Kidney glomerular epithelial cell (primary cell): ENCODE data around the gene TBC1D2.
"Not testable (repeated sequence)": the region's sequence is repeated elsewhere in the genome, so short reads cannot be mapped to it uniquely, and the experiment has no call there.

Experiments used
- DNase-seq: peaks from one replicate; lab custom pipeline; 2025; lab: John Stamatoyannopoulos, UW

Gene TBC1D2

DNA sequence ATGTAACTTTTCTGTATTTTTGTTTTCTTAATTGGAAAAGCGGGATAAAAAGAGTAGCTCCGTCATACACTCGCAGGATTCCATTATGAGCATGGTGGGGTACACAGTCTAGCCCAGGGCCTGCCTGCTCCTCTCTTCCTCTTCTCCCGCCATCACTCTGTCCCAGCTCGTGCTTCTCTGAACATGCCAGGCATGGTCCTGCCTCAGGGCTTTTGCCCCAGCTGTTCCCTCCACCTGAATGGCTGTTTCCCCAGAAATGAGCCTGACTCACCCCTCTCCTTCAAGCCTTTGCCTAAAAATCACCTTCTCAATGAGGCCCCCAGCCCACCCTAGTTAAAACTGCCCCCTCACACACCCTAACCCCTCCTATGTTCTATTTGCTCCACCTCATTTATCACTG, 67.5 kb downstream of the TBC1D2 start:
- no peak for DNase-seq

DNA sequence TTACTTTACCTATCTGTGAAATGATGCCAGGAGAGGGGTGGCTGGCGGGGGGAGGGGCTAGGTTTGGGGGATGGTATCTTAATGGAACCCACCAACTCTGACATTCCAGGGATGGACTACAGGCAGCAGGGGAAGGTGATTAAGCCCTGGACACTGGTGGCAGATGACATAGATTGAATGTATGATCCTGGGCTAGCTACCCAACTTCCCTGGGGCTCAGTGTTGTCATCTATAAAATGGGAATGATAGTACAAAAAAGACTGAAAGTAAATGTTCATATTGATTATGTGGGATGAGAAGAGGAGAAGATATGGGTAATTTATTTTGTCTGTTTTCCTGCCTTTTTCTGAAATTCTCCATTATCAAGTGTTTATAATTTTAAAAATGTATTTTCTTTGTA, 69.2 kb downstream of the TBC1D2 start:
- no peak for DNase-seq

DNA sequence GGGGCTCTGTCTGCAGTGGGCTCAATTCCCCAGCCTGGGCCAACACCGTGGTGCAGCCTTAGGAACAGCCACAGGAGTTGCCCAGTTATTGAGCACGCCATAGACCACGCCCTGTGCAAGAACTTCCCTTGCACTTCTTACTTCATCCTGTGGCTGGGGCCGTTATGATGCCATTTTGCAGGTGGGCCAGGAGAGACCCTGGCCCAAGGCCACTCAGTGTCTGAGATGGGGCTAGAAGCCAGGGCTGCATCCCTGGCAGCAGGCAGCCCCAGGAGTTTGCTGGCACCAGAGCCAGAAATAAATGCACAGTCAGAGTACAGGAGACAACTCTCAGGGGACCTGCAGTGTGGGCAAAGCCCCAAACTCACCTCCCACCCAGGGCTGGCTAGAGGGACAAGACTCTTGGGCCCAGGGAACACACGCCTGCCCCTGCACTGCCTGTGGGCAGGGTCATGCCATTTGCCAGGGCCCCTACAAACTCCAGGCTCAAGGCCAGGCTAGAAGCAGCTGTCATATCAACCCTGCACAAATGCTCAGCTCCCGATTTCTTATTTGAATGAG, 69.8 kb downstream of the TBC1D2 start:
- no peak for DNase-seq

DNA sequence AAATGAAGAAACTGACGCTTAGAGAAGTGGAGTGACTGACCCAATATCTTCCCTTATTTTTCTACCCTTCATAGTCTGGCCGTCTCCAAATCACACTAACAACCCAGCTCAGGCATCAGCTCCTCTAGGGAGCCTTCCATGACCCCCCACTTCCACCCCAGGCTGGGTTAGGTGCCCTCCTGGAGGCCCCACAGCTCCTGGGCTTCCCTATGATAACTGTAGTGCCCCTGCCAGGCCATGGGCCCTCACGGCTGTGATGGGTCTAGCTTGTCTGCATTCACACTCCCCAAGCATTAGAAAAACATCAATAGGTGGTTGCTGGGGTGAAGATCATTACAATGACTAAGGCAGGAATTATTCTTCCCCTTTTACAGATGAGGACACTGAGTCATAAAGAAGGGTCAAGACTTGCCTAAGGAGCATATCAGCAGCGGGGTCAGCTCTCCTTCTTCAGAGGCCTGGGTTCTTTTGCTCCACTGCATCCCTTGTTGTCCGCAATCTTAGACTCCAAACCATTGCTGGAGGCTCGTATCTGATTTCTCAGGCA, 70.4 kb downstream of the TBC1D2 start:
- no peak for DNase-seq

DNA sequence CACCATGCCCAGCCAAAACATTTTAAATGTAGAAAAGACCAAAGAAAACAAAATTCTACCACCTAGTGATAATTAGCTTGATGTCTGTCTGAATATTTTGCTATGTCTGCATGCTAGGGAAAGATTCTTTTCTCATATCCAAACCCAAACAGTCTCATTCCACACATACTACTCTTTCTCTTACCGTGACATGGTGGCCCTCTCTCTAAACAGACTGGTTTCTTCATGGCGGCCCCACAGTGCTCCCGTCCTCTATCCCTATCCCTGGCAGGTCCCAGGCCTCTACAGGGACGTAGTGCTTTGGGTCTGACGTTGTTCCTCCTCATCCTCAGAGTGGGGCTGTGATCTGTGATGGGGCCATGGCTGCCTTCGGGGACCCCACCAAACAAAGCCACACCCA, 71.1 kb downstream of the TBC1D2 start:
- no peak for DNase-seq

DNA sequence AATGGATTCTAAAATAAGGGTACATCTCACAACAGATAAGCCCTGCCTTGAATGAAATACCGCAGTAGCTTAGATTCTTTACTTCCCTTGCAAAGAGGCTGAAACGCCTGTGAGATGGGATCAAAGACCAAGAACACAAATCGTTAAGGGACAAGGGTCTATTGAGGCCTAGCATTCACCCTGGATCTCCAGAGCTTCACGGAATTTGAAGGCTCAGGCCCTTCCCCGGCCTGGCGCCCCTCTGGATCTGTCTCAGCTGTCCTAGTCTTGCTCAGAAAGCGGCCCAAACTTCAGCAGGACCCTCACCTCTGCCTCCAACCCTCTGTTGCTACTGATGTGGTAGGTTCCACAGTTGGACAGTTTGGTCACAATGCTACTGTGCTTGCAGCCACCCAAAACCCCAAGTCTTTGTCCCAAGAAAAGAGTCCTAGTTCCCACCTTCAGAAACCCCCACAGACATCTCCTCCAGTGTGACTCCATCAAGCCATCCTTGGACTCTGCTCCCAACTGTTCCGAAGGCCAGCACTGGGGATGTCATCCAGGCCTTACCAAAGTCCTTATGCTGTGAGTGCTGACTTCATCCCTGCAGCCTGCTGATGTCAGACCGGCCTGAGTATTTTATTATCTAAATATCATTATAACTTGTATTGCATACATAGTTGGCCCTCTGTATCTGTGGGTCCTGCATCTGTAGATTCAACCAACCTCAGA, 72.4 kb downstream of the TBC1D2 start:
- no peak for DNase-seq

DNA sequence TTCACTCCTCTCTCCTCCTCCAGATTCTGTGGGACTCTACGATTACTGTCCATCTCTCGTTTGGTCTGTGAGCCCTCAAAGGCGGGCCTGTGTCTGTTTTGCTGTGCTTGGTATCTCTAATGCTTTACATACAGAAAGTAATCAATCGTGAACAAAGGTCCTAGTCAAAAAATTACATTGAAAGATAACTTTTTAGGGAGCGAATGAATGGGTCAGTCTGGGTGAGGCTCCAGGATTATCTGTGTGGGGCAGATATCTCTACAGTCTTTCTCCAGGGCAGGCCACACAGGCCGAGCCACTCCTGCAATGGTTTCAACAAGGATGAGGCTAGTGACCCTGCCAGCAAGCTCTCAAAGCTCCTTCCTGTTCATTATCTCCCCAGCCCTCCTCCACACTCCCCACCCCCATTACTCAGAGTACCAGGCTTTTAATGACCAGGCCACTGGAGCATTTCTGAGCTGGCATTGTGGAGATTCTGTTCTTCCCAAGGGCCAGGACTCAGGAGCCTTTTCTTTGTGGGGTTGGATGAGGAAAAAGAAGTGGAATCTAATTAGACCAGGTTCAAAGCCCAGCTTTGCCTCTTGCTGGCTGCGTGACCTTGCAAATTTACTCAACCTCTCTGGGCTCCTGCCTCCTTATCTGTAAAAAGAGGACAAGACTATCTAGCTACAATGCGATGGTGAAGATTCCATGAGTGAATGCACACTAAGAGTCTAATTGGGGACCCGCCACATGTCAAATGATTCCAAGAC, 73.2 kb downstream of the TBC1D2 start:
- DNase-seq = peak; percentile 4

DNA sequence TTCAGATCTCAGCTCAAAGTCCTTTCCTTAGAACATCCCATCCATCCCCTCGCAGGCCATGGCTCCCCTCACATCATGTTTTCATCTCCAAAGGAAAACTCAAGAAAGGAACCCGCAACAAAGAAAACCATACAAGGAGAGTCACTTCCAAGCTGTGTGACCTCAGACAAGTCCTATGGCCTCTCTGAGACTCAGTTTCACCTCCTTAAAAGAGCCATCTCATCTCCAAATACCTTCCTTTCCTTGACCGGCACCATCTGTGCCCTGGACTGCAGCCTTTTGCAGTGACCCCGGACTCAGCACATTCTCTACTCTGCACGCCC, 73.7 kb downstream of the TBC1D2 start:
- DNase-seq = no peak

DNA sequence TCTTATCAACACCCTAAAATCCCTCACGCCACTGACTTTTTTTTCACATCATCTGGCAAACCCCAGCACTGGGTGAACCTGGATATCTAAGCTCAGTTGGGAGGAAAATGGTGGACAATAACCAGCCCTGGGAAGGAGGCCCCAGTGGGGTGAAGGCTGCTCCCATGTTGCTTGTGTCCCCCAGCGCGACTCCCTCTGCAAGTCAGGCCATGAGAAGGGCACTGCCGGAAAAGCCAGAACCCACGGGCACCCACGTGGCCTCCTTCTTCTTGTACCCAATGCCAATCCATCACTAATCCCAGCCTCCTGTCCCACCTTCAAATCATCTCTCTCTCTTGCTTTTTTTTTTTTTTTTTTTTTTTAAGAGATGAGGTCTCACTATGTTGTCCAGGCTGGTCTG, 74.5 kb downstream of the TBC1D2 start:
- no peak for DNase-seq

DNA sequence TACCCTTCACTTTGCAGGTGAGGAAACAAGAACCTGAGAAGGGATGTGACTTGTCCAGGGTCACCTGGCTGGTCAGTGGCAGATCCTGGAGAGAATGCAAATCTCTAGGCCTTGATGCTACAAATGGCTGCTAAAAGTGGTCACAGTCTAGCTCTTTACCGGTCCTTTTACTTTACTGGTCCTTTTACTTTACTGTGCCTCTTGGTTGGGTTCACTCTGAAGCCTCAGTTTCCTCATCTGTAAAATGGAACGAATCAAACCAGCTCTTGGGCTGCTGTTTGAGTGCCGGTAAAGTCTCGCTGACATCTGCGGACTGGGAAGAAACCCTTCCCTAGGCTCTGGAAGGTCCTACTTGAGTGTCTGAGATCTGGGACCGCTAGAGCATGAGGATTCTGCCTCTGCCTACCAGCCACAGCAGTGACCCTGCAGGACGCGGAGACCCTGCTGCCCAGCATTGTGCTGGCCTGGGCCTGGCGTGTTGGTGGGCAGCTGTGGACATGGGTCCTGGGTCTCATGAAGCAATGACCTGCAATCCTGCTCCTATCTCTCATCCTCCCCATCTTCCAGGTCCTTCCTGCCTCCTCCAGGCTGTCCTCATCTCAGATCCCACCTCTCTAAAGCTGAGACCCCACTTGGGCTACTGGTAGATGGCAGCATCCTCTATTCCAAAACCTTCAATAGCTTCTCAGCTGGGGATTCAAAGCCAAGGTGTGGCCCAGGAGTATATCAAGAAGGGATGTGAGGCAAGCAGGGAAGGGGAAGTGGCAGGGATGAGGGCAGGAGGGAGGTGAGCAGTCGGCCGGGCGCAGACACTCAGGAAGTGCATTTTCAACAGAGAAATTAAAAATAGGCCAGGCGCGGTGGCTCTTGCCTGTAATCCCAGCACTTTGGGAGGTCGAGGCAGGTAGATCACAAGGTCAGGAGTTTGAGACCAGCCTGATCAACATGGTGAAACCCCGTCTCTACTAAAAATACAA, 76.3 kb downstream of the TBC1D2 start:
- no peak for DNase-seq

DNA sequence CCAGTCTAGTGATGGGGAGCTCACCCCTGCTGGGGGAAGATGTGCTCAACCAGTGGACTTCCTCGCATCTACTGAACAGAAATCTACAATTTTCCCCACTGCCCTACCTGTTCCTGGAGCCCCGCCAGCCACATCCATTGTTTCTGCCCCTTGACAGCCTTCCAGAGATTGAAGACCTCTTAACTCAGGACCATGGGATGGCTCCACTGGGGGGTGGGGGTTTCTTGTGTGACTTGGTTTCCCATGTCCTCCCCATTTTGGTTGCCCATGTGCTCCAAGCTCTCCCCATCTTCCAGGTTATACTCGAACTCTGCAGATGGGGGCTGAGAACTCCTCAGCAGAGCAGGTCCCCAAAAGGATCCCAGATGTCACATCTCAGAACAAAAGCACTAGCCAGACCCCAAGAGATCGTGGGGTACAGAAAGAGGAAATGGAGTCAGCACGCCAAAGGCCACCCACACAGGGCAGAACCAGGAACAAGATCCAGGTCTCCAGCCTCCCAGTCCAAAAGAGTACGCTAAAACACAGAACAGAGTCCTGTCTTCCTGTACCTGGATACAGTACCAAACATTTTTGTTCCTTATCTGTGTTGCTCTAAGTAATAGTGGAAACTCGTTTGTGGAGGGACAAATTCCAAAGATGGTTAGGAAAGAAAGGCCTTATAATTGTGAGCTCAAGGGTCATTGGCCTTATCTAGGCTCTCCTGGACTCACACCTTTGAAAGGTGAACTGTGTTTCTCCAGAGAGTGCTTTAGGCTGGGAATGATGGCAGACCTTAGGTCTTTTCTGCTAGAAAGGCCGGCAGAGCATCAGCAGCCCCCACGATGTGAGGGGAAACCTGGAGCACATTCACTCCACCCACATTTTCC, 78.8 kb downstream of the TBC1D2 start:
- DNase-seq = no peak

DNA sequence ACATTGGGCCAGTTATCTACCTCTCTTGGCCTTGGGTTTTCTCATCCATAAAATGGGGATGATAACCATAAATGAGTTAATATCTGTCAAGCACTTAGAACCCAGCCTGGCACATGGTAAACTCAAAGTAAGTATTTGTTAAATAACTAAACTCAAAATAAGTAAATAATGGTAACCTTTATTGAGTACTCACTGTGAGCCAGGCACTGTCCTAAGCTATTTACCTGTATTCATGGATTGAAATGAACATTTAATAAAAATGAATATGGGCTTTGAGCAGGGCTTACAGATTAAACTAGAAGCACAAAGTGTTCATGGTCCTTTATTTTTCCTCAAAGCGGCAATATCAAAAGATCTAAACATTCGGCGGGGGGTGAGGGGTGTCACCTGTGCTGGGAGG, 79.7 kb downstream of the TBC1D2 start:
- DNase-seq = no peak

DNA sequence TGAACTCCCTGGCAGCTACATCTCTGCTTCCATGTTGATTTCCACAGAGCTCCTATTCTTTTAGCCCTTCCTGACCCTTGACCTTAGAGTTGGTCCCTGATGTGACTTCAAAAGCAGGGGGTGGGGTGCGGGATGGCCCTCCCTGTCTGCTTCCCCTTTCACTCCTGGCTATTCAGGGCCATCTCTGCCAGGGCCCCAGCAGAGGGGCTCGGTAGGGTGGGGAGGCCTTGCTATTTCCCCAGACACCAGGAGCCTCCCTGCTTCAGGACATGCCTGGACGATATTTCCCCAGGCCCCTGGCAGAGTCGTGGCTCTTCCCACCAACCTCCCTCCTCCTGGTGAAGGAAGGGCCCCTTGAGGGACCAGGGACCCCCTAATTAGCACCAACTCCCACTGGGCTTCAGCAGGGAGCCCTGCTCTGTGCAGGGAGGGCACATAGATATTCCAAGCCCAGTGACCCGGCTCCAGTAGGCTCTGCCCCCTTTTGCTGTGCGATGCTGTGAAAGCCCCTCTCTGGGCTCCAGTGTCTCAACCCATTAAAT, 80.3 kb downstream of the TBC1D2 start:
- DNase-seq = no peak

DNA sequence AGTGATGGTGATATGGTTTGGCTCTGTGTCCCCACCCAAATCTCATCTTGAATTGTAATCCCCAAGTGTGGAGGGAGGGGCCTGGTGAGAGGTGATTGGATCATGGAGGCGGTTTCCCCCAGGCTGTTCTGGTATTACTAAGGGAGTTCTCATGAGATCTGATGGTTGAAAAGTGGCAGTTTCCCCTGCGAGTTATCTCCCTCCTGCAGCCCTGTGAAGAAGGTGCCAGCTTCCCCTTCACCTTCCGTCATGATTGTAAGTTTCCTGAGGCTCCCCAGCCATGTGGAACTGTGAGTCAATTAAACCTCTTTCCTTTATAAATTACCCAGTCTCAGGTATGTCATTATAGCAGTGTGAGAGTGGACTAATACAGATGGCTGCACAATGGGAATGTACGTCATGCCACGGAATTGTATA, 80.9 kb downstream of the TBC1D2 start:
- not testable (repeated sequence) for DNase-seq

DNA sequence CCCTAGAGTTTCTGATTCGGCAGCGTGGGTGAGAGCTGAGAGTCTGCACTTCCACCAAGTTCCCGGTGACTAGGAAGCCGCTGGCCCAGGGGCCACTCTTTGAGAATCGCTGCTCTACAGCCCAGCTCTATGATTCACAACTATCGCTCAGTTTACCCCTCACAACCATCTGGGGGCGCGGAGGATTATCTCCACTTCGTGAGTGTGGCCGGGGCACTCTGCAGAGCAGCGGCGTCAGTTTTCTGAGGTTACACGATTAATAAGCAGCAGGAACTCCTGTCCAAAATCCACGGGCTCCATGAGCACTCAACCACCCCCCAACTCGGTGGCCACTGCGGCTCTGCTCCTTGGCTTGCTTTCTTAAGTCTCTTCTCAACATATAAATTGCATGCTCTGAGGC, 82.3 kb downstream of the TBC1D2 start:
- DNase-seq = no peak

DNA sequence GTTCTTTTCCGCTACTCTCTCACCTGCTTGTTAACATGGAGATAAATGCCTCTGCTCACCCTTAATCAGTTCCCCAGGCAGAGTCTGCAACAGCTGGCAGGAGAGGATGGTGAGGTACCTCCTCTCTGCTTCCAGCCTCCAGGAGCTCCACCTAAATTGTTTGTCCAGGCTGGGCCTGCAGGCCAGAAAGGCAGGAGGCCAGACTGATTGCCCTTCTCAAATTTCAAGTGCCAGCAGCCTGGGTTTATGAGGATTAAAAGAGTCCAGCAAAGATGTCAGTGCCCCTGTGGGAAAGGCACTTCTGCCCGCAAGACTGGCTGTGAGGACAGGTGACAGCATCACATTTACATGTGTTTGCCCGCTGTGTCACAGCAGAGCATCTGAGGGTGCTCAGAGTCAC, 82.8 kb downstream of the TBC1D2 start:
- no peak for DNase-seq

DNA sequence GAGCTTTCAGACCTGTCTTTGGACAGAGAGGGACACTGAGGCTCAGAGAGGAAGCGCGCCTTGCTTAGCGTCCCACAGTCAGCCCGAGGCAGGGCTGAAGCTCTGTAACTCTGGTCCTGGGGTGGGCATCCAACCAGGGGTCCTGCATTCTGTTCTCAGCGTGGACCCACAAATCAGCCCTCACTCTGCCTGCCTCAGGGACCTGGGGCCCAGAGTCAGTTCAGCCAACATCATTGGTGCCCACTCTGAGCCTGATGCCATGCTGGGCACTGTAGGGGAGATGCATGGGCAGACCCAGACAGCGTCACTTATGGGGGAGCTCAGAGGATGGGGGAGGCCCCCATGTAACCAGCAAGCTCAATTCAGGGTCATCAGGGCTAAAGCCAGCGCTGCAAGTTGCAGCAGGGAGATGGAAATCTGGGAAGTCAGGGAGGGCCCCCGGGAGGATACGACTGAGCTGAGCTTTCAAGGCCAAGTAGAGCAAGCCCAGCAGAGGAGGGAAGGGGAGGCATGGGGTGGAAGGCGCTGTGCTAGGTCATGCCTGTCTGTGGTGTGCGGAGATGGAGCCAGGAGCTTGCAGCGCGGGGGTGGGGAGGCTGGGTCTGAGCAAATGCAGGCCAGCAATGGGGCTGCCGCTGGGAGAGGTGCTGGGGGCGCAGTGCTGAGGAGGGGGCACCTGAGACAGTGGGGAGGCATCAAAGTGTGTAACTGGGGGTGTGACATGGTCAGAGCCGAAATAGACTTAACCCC, 84.1 kb downstream of the TBC1D2 start:
- DNase-seq = no peak

DNA sequence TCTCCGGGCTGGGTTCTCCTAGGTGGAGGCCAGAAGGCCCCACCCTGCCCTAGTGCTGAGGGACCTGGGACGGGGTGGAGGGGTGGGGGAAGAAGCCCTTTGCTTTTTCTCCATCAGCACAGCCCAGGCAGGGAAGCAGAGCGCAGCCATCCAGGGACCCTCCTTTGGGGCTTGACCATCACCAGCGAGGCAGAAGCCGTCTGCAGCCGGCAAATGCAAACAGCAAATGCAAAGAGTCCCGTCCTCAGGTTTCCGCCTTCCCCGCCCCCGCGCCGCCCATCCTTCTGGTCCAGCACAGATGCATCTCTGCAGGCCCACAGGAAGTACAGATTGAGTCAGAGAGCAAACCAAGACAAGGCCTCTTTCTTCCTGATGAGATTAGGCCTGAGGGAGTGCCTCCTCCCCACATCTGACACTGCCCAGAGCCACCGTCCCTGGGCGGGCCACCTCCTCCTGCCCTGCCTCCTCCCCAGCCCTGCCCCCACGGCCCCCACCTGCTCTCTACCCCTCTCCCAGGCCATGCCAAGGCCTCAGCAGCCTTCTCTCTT, 86.4 kb downstream of the TBC1D2 start:
- DNase-seq = no peak

DNA sequence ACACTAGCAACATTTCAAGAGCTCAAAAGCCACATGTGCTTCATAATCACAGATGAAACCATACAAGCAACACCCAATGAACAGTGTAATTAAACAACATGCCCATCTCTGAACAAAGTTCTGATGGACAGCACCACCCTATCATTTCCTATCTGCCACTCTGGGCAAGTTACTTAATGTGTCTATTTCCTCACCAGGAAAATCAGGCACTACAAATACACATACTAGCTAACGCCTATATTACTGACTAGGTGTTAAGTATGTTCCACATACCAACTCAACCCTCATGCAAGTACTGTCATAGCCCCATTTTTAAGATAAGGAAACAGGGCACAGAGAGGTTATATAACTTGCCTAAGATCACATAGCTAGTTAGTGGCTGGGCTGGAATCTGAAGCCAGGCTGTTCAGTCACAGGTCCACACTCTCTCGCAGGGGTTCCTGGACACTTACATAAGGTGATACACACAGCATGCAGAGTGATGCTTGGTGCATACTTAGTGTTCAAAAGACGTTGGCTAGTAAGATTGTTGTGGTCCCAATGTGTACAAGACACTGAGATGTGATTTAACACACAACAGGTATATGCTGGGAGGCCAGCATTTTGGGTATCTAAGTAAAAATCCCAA, 87.2 kb downstream of the TBC1D2 start:
- no peak for DNase-seq
